ENCODE results near the gene C19orf44.

The C19orf44 gene

GRCh38 chr19:16455489-16455888 is 40.7 kb upstream of the C19orf44 start:
- no peak for TF ChIP-seq CTCF (IDR thresholded peaks at IDR 0.05; ENCODE audit: unreplicated experiment in 3 of 3)
- Mint-ChIP-seq H3K27me3 (ENCODE audit: low read depth) (no peaks in the 10 kb centered on the region), H3K27ac (peak overlapping the region in 2 of 3 experiments; percentile 41 to 54), H3K9me3 (no peaks in the 10 kb centered on the region), H3K4me3 (no peak overlapping the region), H3K36me3 (ENCODE audit: low read depth) (no peaks in the 10 kb centered on the region), H3K4me1 (peaks cover 48% of the 10 kb centered on the region)

GRCh38 chr19:16456652-16457194 is 39.5 kb upstream of the C19orf44 start:
- H3K27me3 Mint-ChIP-seq (ENCODE audit: low read depth), result no peaks in the 10 kb centered on the region
- peak overlapping the region; percentile 15 to 46 (median 25) for H3K4me3 Mint-ChIP-seq
- no peak for TF ChIP-seq CTCF (IDR thresholded peaks at IDR 0.05; ENCODE audit: unreplicated experiment in 3 of 3)
- no peaks in the 10 kb centered on the region for H3K36me3 Mint-ChIP-seq (ENCODE audit: low read depth)
- peaks cover 53% of the 10 kb centered on the region for H3K4me1 Mint-ChIP-seq
- H3K27ac Mint-ChIP-seq, result peak overlapping the region; percentile 39 to 79 (median 73)
- H3K9me3 Mint-ChIP-seq, result no peaks in the 10 kb centered on the region

- Mint-ChIP-seq H3K27ac (peak overlapping the region; percentile 39 to 79 (median 73)), H3K9me3 (no peaks in the 10 kb centered on the region), H3K4me3 (peak overlapping the region; percentile 15 to 46 (median 25)), H3K4me1 (peaks cover 53% of the 10 kb centered on the region), H3K27me3 (ENCODE audit: low read depth) (no peaks in the 10 kb centered on the region), H3K36me3 (ENCODE audit: low read depth) (no peaks in the 10 kb centered on the region)
- TF ChIP-seq CTCF (IDR thresholded peaks at IDR 0.05; ENCODE audit: unreplicated experiment in 3 of 3), result no peak
These were observed 38.8 kb upstream of the C19orf44 start for GRCh38 chr19:16457195-16457953.

- Mint-ChIP-seq H3K27me3 (ENCODE audit: low read depth) (no peaks in the 10 kb centered on the region), H3K4me3 (no peak overlapping the region), H3K27ac (peak overlapping the region; percentile 39 to 79 (median 73)), H3K4me1 (peaks cover 53% of the 10 kb centered on the region), H3K36me3 (ENCODE audit: low read depth) (no peaks in the 10 kb centered on the region), H3K9me3 (no peaks in the 10 kb centered on the region)
- no peak for TF ChIP-seq CTCF (IDR thresholded peaks at IDR 0.05; ENCODE audit: unreplicated experiment in 3 of 3)
These were observed 38.3 kb upstream of the C19orf44 start for GRCh38 chr19:16457954-16458331.

GRCh38 chr19:16458391-16459341 is 37.5 kb upstream of the C19orf44 start:
- Mint-ChIP-seq H3K27ac (peak overlapping the region; percentile 39 to 79 (median 73)), H3K36me3 (ENCODE audit: low read depth) (no peaks in the 10 kb centered on the region), H3K4me3 (peak overlapping the region in 2 of 3 experiments; percentile 0 to 1), H3K9me3 (no peaks in the 10 kb centered on the region), H3K27me3 (ENCODE audit: low read depth) (no peaks in the 10 kb centered on the region), H3K4me1 (peaks cover 59% of the 10 kb centered on the region)
- no peak for TF ChIP-seq CTCF (IDR thresholded peaks at IDR 0.05; ENCODE audit: unreplicated experiment in 3 of 3)
